NOMO-1 treated with DMSO at 0.1 percent for 48 hours (cell line): ENCODE results near the gene PSAPL1.

Experiments used
- DNase-seq: peaks from one replicate; lab custom pipeline; 2025; ENCODE audit not compliant: unreplicated experiment; lab: John Stamatoyannopoulos, UW

The PSAPL1 gene

GRCh38 chr4:7434766-7435150 is at the start of gene PSAPL1:
Gene PSAPL1 (minus strand): TSS chr4:7434930. CDS start chr4:7434879, 51 bp downstream.
- peak; percentile 13 for DNase-seq

- DNase-seq: no peak
Observed at GRCh38 chr4:7481227-7481626, 46.5 kb upstream of the PSAPL1 start.

GRCh38 chr4:7480423-7480822 is 45.7 kb upstream of the PSAPL1 start:
- DNase-seq: no peak

- no peak for DNase-seq
Observed at GRCh38 chr4:7478665-7479064, 43.9 kb upstream of the PSAPL1 start.

GRCh38 chr4:7477695-7478094 is 43.0 kb upstream of the PSAPL1 start:
- DNase-seq: no peak

- DNase-seq: no peak
Observed at GRCh38 chr4:7476820-7477219, 42.1 kb upstream of the PSAPL1 start.

- DNase-seq: no peak
Observed at GRCh38 chr4:7475207-7475606, 40.5 kb upstream of the PSAPL1 start.

GRCh38 chr4:7474320-7474719 is 39.6 kb upstream of the PSAPL1 start:
- no peak for DNase-seq

GRCh38 chr4:7473081-7473480 is 38.4 kb upstream of the PSAPL1 start:
- DNase-seq: no peak

GRCh38 chr4:7472442-7473013 is 37.8 kb upstream of the PSAPL1 start:
- no peak for DNase-seq

- no peak for DNase-seq
Observed at GRCh38 chr4:7470522-7471128, 35.9 kb upstream of the PSAPL1 start.

- DNase-seq: no peak
Observed at GRCh38 chr4:7470111-7470510, 35.4 kb upstream of the PSAPL1 start.

- DNase-seq: no peak
Observed at GRCh38 chr4:7469023-7469422, 34.3 kb upstream of the PSAPL1 start.

- DNase-seq: no peak
Observed at GRCh38 chr4:7467471-7467870, 32.7 kb upstream of the PSAPL1 start.

GRCh38 chr4:7466904-7467303 is 32.2 kb upstream of the PSAPL1 start:
- DNase-seq: no peak

GRCh38 chr4:7466215-7466614 is 31.5 kb upstream of the PSAPL1 start:
- no peak for DNase-seq

GRCh38 chr4:7465017-7465416 is 30.3 kb upstream of the PSAPL1 start:
- DNase-seq: no peak

- no peak for DNase-seq
Observed at GRCh38 chr4:7464259-7464655, 29.5 kb upstream of the PSAPL1 start.

GRCh38 chr4:7463566-7464258 is 29.0 kb upstream of the PSAPL1 start:
- no peak for DNase-seq

- no peak for DNase-seq
Observed at GRCh38 chr4:7462509-7462971, 27.8 kb upstream of the PSAPL1 start.

- DNase-seq: no peak
Observed at GRCh38 chr4:7461230-7461629, 26.5 kb upstream of the PSAPL1 start.

GRCh38 chr4:7460566-7460965 is 25.8 kb upstream of the PSAPL1 start:
- no peak for DNase-seq
